ENCODE results near the gene KCNG4.

- no peak for TF ChIP-seq POLR2AphosphoS5 (IDR thresholded peaks at IDR 0.05; ENCODE audit: borderline replicate concordance, low read depth, low read length)
- no peak for TF ChIP-seq EZH2 (IDR thresholded peaks at IDR 0.05)
These were observed 643 bp upstream of the KCNG4 start for GRCh38 chr16:84240455-84240854.
